Peyer's patch (tissue), 4 donors: Measurements from ENCODE around the gene IGFBP6.

Source experiments
- POLR2A ChIP-seq, 2 donors: fragments of 450-650 bp; IDR thresholded peaks; one replicate each; pipeline ENCODE4 v1.5.1; 2017; ENCODE audit warnings: antibody characterized with exemption in 2 of 2, mild to moderate bottlenecking in 2 of 2, moderate library complexity in 2 of 2
- TF ChIP-seq, protein P1 (sequence below), 6 experiments: fragments of 450-650 bp in 4 of 6; fragments of 200-600 bp in 2 of 6; sonication (generic) in 1 of 6; IDR thresholded peaks; one replicate each; pipeline ENCODE4 v1.5.1; 2017 to 2019; ENCODE audit warnings: antibody characterized with exemption in 6 of 6, mild to moderate bottlenecking in 3 of 6, moderate library complexity in 1 of 6

DNA sequence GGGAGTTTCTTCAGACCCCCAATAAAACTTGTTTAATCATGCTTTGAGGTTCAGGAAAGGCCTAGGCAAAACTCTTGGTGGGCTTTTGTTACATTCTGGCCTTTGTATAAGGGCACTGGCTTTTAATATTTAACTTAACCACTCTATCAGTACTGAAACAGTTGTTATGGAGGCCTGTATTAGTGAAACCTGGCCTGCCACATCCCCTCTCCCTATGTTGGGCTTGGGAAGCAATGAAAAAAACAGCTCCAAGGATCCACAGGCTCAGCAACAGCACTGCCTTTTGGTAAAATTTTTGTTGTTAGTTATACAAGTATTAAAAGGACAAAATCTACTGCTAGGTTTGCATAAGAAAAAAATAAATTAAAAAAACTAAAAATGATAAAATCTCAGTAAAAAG lies 16.5 kb downstream of the IGFBP6 start:
- no peak for TF ChIP-seq POLR2A (IDR thresholded peaks at IDR 0.05)
- TF ChIP-seq, protein P1, sequence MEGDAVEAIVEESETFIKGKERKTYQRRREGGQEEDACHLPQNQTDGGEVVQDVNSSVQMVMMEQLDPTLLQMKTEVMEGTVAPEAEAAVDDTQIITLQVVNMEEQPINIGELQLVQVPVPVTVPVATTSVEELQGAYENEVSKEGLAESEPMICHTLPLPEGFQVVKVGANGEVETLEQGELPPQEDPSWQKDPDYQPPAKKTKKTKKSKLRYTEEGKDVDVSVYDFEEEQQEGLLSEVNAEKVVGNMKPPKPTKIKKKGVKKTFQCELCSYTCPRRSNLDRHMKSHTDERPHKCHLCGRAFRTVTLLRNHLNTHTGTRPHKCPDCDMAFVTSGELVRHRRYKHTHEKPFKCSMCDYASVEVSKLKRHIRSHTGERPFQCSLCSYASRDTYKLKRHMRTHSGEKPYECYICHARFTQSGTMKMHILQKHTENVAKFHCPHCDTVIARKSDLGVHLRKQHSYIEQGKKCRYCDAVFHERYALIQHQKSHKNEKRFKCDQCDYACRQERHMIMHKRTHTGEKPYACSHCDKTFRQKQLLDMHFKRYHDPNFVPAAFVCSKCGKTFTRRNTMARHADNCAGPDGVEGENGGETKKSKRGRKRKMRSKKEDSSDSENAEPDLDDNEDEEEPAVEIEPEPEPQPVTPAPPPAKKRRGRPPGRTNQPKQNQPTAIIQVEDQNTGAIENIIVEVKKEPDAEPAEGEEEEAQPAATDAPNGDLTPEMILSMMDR (IDR thresholded peaks at IDR 0.05) = no peak
